ENCODE measurements around the gene RNASEH1. TPM values are rescaled to one million over a fixed set of nuclear protein-coding genes. Genes with fewer than 3 reads are reported as not detected.
A peak's percentile ranks its signal among the peaks of the same experiment; 100 is the strongest.

The RNASEH1 gene
- 35.9 and 39.4 TPM in 2 replicates for total RNA-seq

GRCh38 chr2:3558205-3559014 is at the start of gene RNASEH1:
Gene RNASEH1 (minus strand): TSS chr2:3558333. CDS start chr2:3558260, 73 bp downstream.
- no peaks in the 10 kb centered on the region for H4K20me1 ChIP-seq (ENCODE audit: insufficient read depth, low read length)
- peak within 1 kb of the TSS; percentile 94 for H2AFZ ChIP-seq (ENCODE audit: low read length)
- no peaks in the 10 kb centered on the region for H3K27me3 ChIP-seq (ENCODE audit: insufficient read depth, low read length)
- no peak for TF ChIP-seq CTCF (IDR thresholded peaks at IDR 0.05; ENCODE audit: extremely low read depth, low read depth, low read length)
- peak within 1 kb of the TSS; percentile 97 for H3K4me3 ChIP-seq (ENCODE audit: insufficient read depth, low read length)
- no peaks in the 10 kb centered on the region for H3K9me3 ChIP-seq (ENCODE audit: low read depth, low read length)
- H3K36me3 ChIP-seq (ENCODE audit: insufficient read depth, low read length): peaks cover 33% of the 10 kb centered on the region
- peak; percentile 100 for DNase-seq (ENCODE audit: insufficient read length, low spot score, missing footprints)
- H3K27ac ChIP-seq (ENCODE audit: low read depth, low read length): peak within 1 kb of the TSS; percentile 87
- peak within 1 kb of the TSS; percentile 98 for H3K4me2 ChIP-seq (ENCODE audit: insufficient read depth, low read length)
- H3K79me2 ChIP-seq (ENCODE audit: insufficient read depth, low read length): peaks cover 43% of the 10 kb centered on the region
- peaks cover 10% of the 10 kb centered on the region for H3K4me1 ChIP-seq (ENCODE audit: insufficient read depth, low read length)

- Histone ChIP-seq H3K27ac (ENCODE audit: low read depth, low read length) (no peak overlapping the region), H2AFZ (ENCODE audit: low read length) (no peak overlapping the region), H3K27me3 (ENCODE audit: insufficient read depth, low read length) (no peaks in the 10 kb centered on the region), H3K4me2 (ENCODE audit: insufficient read depth, low read length) (no peak overlapping the region), H3K79me2 (ENCODE audit: insufficient read depth, low read length) (no peaks in the 10 kb centered on the region), H4K20me1 (ENCODE audit: insufficient read depth, low read length) (no peaks in the 10 kb centered on the region), H3K4me3 (ENCODE audit: insufficient read depth, low read length) (no peak overlapping the region), H3K9me3 (ENCODE audit: low read depth, low read length) (no peaks in the 10 kb centered on the region), H3K36me3 (ENCODE audit: insufficient read depth, low read length) (no peaks in the 10 kb centered on the region), H3K4me1 (ENCODE audit: insufficient read depth, low read length) (no peaks in the 10 kb centered on the region)
- peak; percentile 86 for DNase-seq (ENCODE audit: insufficient read length, low spot score, missing footprints)
- TF ChIP-seq CTCF (IDR thresholded peaks at IDR 0.05; ENCODE audit: extremely low read depth, low read depth, low read length): no peak
These were observed 48.5 kb upstream of the RNASEH1 start for GRCh38 chr2:3606370-3607201.

- TF ChIP-seq CTCF (IDR thresholded peaks at IDR 0.05; ENCODE audit: extremely low read depth, low read depth, low read length): no peak
- Histone ChIP-seq H3K36me3 (ENCODE audit: insufficient read depth, low read length) (no peaks in the 10 kb centered on the region), H2AFZ (ENCODE audit: low read length) (no peak overlapping the region), H3K27ac (ENCODE audit: low read depth, low read length) (no peak overlapping the region), H3K27me3 (ENCODE audit: insufficient read depth, low read length) (no peaks in the 10 kb centered on the region), H3K4me2 (ENCODE audit: insufficient read depth, low read length) (no peak overlapping the region), H4K20me1 (ENCODE audit: insufficient read depth, low read length) (no peaks in the 10 kb centered on the region), H3K9me3 (ENCODE audit: low read depth, low read length) (no peaks in the 10 kb centered on the region), H3K4me3 (ENCODE audit: insufficient read depth, low read length) (no peak overlapping the region), H3K79me2 (ENCODE audit: insufficient read depth, low read length) (no peaks in the 10 kb centered on the region), H3K4me1 (ENCODE audit: insufficient read depth, low read length) (no peaks in the 10 kb centered on the region)
- DNase-seq (ENCODE audit: insufficient read length, low spot score, missing footprints): no peak
These were observed 47.9 kb upstream of the RNASEH1 start for GRCh38 chr2:3606028-3606369.
